ENCODE measurements around the gene TBX1.

TBX1 gene

GRCh38 chr22:19801340-19802000 is 40.9 kb downstream of the TBX1 start:
- DNase-seq = no peak

GRCh38 chr22:19802001-19802893 is 41.7 kb downstream of the TBX1 start:
- no peak for DNase-seq

DNA sequence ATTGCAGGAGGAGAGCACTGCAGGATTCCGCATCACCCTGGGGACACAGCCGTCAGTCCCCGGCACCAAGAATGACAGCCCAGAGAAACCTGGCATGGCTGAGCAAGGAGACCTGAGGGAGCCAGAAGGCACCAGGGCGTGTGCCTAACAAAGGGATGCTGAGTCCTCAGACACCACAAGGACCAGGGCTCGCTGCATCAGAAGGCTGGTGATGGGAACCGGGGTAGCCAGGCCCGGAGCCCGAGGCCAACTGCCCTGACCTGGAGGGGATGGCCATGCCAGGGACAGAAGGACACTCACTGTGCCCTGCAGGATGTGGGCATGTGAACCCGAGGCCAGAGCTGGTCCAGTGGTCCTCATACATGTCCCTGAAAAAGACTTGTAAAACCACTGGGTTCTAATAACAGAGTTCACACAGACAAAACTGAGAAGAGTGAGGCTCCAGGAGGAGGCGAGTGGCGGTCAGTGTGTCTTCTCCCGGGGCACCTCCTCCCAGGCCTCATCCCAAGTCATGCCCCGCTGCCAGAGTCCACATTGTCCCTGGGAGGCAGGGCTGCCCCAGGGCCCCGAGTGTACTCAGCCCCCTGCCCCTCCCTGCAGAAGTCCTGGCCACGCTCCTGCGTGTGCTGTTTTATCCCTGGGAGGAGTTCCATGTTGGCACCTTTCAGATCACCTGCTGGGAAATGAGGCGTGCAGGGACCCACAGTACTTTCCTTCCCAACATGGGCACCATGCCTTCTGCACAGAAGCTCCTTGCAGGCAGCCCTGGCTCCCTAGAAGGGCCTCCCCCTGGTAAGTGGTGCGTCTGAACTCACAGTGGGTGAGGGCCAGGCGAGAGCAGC is 42.5 kb downstream of the TBX1 start:
- DNase-seq = no peak

- DNase-seq = no peak
Measured at GRCh38 chr22:19803736-19804267, 43.2 kb downstream of the TBX1 start.

- DNase-seq = no peak
Measured at GRCh38 chr22:19805821-19806212, 45.2 kb downstream of the TBX1 start.

DNA sequence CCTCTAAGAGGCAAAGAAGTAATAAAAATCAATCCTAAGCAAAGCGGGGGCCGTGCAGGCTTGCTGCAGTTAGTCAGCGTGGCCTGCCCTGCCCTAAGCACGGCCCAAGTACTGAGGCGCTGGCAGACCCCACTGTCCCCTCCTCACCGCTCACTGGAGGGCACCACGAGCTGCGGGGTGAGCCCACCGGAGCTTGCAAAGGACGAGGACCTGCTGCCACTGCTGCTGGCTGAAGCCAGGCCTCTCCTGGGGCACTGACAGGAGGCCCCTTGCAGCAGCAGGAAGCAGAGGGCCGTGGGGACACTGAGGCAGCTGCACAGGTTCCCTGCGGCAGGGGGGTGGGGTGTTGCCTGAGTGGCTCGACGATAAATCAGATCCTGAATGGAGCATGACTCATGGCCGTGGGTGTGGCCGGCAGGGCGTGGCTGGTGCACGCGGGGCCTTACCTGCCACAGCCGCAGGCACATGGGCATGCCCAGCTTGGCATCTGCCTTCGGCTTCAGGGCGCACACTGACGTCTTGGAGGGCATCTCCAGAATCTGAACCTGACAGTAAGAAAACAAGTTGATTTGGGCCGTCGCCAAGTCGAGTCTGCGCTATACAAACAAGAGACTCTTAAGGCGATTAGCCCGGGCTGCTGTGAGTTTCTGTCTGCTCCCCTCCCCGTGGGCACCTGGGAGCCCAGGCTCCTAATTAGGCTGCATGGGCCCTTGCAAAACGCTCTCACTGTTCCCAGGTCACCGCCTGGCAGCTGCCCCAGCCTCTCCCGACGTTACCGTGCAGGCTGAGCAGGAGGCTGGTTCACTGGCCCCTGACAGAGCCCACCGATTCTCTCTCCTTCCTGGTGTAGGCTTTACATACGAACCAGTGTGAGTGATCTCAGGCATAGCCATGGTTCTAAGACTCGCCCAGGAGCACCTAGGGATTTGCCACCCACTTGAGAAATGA is 45.9 kb downstream of the TBX1 start:
- no peak for DNase-seq

DNA sequence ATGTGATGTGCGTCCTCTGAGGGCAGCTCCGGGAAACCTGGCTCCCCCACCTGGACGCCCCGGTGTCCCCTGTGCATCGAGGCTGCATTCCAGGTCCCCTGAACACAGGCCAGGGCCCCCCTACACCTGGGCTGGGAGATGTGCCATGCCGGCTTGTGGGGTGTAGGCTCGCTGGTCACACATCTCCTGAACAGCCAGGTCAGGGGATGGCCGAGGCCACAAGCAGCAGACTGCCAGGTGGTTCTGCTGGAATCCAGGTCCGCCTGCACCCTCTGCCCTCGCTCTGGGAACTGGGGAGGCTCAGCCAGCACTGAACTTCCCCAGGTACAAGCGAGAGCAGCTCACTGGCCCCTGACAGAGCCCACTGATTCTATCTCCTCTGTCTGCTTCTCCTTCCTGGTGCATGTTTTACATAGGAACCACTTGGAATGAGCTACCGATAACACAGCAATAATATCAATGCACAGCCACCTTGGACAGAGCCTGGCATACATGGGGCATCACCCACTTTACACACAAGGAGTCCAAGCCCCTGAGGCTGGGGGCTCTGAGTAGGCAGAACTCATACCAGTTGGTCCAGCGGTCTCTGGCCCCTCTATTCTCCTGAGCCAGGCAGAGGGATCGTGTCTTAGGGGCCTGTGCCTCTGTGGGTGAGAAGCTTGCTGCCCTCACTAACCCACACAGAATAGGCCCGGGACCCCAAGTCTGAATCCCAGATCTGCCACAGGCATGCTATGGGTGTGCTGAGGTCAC is 46.8 kb downstream of the TBX1 start:
- no peak for DNase-seq

DNA sequence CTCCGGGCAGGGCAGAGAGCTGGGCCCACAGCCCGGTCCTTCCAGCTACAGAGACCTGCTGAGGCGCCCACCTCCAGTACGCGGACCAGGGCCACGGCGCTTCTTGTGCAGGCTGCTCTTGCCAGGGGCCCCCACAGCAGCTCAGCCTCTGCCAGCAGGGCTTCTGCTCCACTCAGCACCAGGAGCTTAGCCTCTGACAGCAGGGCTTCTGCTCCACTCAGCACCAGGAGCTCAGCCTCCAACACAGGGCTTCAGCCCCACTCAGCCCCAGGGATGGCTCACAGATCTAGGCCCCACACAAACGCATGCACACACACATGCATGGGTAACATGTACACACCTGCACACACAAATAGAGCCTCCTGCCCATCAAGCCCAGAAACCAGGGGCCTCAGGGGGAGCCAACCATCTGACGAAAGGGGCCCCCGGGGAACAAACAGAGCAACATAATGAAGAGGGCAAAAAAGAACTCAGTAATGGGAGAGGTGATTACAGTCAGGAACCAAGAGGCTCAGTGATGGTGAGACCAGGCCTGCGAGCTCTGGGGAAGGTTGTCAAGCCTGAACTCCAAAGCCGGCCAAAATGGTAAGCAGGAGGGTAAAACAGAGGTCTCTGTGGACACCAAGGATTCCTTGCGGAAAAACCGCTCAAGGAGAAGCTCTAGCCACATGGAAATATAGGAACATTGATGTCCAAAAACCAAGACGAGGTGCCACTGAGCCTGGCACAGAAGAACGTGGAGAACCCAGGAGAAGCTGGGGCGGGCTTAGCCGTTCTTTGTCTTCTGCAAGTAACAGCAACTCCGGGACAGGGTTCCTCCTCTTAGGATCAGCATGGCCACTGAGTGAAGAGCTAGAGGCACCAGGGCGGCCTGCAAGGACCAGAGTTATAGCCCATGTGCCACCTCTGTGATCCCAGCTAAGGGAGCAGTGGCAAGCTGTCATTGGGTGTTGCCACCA is 47.6 kb downstream of the TBX1 start:
- no peak for DNase-seq

DNA sequence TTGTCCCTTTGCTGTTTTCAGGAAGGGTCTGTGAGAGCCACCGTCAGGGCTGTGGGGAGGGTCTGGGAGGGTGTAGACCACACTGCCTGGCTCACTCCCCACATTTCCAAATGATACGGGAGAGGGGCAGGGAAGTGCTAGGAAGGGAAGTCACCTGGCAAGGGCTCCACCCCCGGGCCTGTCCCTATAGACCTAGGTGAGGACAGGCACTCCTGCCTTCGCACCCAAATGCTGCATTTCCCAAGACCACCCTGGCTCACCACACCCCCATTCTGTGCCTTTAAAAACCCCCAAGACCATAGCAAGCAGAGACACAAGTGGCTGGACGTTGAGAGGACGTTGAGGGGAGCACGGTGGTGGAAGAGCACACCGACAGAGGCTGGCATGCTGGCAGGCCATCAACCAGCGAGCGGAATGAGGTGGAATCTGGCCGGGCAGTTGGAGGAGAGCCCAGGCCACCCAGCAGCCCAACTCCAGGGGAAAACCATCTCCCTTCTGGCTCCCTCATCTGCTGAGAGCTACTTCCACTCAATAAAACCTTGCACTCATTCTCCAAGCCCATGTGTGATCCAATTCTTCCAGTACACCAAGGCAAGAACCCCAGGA is 48.4 kb downstream of the TBX1 start:
- no peak for DNase-seq

- DNase-seq = no peak
Measured at GRCh38 chr22:19809741-19810140, 49.2 kb downstream of the TBX1 start.

DNA sequence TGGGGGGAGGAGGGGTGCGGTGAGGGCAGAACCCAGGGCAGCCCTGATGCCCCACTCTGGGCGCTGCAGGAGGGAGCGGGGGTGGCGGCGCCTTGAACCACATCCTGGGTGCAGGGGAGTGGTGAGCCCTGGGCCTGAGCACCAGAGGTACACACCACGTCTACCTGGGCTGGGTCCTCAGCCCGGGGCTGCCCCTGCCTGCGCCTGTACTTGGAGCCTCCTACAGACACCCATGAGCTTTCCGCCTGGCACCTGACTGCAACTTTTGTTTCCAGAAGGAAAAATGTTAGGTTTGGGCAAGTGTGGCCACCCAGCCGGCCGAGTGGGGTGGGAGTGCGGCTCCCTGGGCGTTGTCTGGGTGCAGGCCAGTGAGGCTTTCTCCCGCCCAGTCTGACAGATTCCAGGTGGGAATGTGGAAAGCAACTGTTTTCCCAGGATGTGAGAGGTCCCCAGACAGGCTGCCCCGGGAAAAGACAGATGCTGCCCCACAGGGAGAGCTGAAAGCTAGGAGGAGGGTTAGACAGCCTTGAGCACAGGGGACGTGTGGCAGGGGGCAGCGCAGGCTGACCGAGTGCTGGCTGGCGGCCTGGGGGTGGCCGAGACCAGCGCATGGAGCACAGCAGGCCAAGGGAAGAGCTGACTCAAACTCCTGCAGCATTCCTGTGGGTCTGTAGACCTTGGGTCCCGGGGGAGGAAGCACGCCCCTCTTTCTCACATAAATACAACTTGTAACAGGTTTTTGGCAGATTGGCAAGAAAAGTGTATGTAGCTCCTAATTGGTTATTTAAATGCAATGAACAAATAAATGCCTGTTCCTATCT is 50.0 kb downstream of the TBX1 start:
- no peak for DNase-seq

DNA sequence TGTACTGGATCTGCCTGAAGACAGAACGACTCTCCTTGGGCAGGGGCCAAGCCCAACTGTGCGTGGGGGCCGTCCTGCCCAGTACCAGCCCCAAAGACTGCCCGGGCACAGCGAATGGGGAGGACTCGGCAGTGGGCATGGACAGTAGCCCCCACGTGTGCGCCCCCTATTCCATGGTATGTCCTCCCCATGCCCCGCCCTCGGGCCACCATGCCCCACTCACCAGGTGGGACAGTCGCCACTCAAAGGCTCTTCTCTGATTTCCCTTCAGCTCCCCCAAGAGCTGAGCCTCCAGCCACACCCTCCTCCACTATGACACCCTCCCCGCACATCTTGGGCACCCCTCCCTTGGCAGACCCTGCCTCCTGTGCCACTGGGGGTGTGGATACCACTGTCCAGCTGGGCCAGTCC is 50.6 kb downstream of the TBX1 start:
- DNase-seq = no peak

GRCh38 chr22:19811811-19812771 is 51.5 kb downstream of the TBX1 start:
- DNase-seq = no peak

DNA sequence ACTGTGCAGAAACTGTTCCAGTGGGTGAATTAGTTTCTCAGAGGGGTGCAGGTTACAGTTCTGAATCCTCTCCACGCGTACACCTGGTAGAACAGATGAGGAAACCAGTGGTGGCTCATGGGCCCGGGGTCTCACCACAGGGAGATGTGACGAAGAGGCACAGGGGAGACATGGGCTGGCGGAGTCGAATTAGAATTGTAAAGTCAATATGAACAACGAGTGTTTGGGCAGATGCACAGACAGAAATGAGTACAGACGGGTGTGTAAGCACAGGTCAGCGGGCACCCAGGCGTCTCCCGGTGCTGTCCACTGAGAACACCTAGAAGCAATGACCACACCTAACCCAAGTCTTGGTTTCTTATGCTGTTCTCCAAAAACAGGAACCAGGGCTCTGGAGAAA is 52.3 kb downstream of the TBX1 start:
- DNase-seq = no peak

GRCh38 chr22:19814428-19814827 is 53.9 kb downstream of the TBX1 start:
- DNase-seq = no peak

DNA sequence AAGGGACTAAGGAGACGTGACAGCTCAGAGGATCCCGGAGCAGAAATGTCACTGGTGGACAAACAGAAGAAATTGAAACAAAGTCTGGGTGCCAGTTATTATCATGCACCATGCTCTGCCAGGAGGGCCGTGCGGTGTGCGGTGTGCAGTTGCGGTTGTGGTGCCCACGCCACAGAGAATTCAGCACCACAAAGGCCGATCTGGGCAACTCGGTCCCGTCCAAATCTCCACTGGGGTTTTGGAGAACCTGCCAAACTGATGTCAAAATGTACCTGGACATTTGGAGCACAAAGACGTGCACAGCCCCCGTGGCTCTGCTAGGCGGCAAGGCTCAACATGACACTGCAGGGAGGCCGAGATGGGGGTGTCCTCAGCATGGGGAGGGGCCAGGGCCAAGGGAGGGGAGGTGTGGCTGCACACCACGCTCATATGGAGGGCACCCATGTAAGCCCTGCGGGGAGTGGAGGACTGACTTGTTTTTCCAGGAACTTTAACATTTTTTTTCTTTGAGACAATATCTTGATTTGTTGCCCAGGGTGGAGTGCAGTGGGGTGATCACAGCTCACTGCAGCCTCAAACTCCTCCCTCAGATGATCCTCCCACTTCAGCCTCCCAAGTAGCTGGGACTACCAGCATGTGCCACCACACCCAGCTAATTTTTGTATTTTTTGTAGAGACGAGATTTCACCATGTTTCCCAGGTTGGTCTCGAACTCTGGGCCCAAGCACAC is 54.7 kb downstream of the TBX1 start:
- DNase-seq = no peak

GRCh38 chr22:19815823-19816290 is 55.3 kb downstream of the TBX1 start:
- no peak for DNase-seq
